HEK293T (cell line): ENCODE results near the gene DIAPH1.

Experiments
- BHLHE40 ChIP-seq: fragments of 450-650 bp; IDR thresholded peaks from 2 replicates; pipeline ENCODE4 v1.6.1; 2016; ENCODE audit warnings: mild to moderate bottlenecking, moderate library complexity, borderline replicate concordance
- TARDBP ChIP-seq: fragments of 450-650 bp; IDR thresholded peaks from 2 replicates; pipeline ENCODE4 v1.6.1; 2016

DNA sequence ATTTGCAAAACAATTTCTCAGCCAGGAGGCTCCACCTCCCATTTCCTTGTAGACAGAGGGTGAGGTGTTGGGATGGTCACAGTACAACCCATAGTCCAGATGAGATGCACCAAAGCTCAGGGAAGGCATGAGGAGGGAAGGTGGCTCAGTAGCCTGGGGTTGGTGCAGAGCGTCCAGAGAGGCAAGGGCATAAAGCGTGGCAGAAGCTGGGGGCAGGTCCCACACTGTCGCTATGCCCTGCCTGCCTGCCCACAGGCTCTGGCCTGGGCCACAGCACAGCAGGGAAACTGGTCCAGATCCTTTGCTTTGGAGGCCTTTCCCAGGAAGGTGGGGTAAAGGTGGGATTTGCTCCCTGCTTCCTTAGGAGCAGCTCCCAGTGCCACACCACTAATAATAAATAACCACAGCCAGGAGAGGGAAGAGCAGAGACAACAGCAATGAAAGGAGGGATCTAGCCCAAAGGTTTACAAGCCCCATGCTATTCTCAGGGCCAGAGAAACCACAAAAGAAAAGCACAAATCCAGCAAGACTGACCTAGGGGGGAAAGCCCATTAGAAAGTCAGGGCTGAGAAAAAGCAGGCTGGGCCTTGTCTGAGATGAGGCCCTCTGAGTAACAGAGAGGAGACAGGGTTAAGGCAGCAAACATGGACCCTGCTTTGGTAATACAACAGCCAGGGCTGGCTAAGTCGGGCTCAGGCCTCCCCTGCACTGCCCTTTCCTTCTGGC, 102.7 kb downstream of the DIAPH1 start:
- TF ChIP-seq TARDBP = no peak
- no peak for TF ChIP-seq BHLHE40
